Neural cell (in vitro differentiated cells): ENCODE measurements around the gene CPNE9.

Experiments
- CTCF ChIP-seq: fragments of 450-650 bp; IDR thresholded peaks from 2 replicates; pipeline ENCODE4 v1.5.1; 2014; ENCODE audit warnings: antibody characterized with exemption, mild to moderate bottlenecking, moderate library complexity; ENCODE audit not compliant: poor library complexity, severe bottlenecking
- EP300 ChIP-seq: fragments of 450-650 bp; conservative IDR thresholded peaks from 2 replicates; pipeline ENCODE4 v1.6.1; 2014; ENCODE audit warnings: antibody characterized with exemption, mild to moderate bottlenecking, moderate library complexity; ENCODE audit not compliant: poor library complexity, severe bottlenecking
- EZH2 ChIP-seq: fragments of 200-600, 300-800 bp; shearing (Covaris generic), sonication (generic); IDR thresholded peaks from 2 replicates; pipeline ENCODE4 v1.6.1; 2014; ENCODE audit warnings: antibody characterized with exemption, low read length, borderline replicate concordance, mild to moderate bottlenecking; ENCODE audit not compliant: insufficient read depth, poor library complexity, severe bottlenecking
- MXI1 ChIP-seq: fragments of 450-650 bp; conservative IDR thresholded peaks from 2 replicates; pipeline ENCODE4 v1.6.1; 2014; ENCODE audit warnings: antibody characterized with exemption, mild to moderate bottlenecking; ENCODE audit not compliant: poor library complexity, severe bottlenecking
- POLR2AphosphoS5 ChIP-seq: IDR thresholded peaks from 2 replicates; pipeline ENCODE4 v1.6.1; 2012

- TF ChIP-seq CTCF (no peak), EP300 (no peak), POLR2AphosphoS5 (no peak), EZH2 (no peak), MXI1 (no peak)
Measured at GRCh38 chr3:9715764-9716437, 12.3 kb downstream of the CPNE9 start.
